HG03342 (cell line): ENCODE measurements around the gene SUMO2.
"Not testable (repeated sequence)": the region's sequence is repeated elsewhere in the genome, so short reads cannot be mapped to it uniquely, and the experiment has no call there.

Experiments used
- ATAC-seq: cut with Tn5 transposase; IDR thresholded peaks from one replicate; pipeline ENCODE4 v1.9.1; 2021; ENCODE audit warnings: mild to moderate bottlenecking, moderate library complexity; ENCODE audit not compliant: unreplicated experiment

SUMO2 gene

GRCh38 chr17:75182569-75183436, at the start of gene SUMO2:
TSS of gene SUMO2 (minus strand) at chr17:75182959. CDS start at chr17:75182834, 125 bp downstream.
- peak; percentile 76 for ATAC-seq

GRCh38 chr17:75231741-75232464, 49.1 kb upstream of the SUMO2 start:
- ATAC-seq = no peak

- no peak for ATAC-seq
These were observed 48.3 kb upstream of the SUMO2 start for GRCh38 chr17:75231071-75231470.

GRCh38 chr17:75228847-75229246, 46.1 kb upstream of the SUMO2 start:
- no peak for ATAC-seq

GRCh38 chr17:75228305-75228704, 45.5 kb upstream of the SUMO2 start:
- no peak for ATAC-seq

- ATAC-seq = no peak
These were observed 45.0 kb upstream of the SUMO2 start for GRCh38 chr17:75227729-75228128.

- no peak for ATAC-seq
These were observed 42.3 kb upstream of the SUMO2 start for GRCh38 chr17:75225016-75225415.

- ATAC-seq = no peak
These were observed 37.1 kb upstream of the SUMO2 start for GRCh38 chr17:75219815-75220214.

GRCh38 chr17:75218131-75218530, 35.4 kb upstream of the SUMO2 start:
- ATAC-seq = no peak

- ATAC-seq = no peak
These were observed 26.3 kb upstream of the SUMO2 start for GRCh38 chr17:75209061-75209460.

GRCh38 chr17:75208161-75208560, 25.4 kb upstream of the SUMO2 start:
- no peak for ATAC-seq

- ATAC-seq = no peak
These were observed 25.0 kb upstream of the SUMO2 start for GRCh38 chr17:75207760-75208159.

- ATAC-seq = not testable (repeated sequence)
These were observed 24.3 kb upstream of the SUMO2 start for GRCh38 chr17:75207050-75207407.

- ATAC-seq = no peak
These were observed 23.0 kb upstream of the SUMO2 start for GRCh38 chr17:75205793-75206163.

- ATAC-seq = peak; percentile 58
These were observed 22.5 kb upstream of the SUMO2 start, which contains the start of gene NUP85 for GRCh38 chr17:75205037-75205792. TSS of gene NUP85 (plus strand) at chr17:75205679. CDS start at chr17:75205762, 83 bp downstream.

- ATAC-seq = no peak
These were observed 17.3 kb upstream of the SUMO2 start for GRCh38 chr17:75199886-75200618.

GRCh38 chr17:75194879-75195278, 12.1 kb upstream of the SUMO2 start:
- ATAC-seq = no peak

GRCh38 chr17:75191584-75191983, 8.8 kb upstream of the SUMO2 start:
- ATAC-seq = no peak

GRCh38 chr17:75188614-75189013, 5.9 kb upstream of the SUMO2 start:
- ATAC-seq = no peak

- ATAC-seq = no peak
These were observed 1.5 kb upstream of the SUMO2 start for GRCh38 chr17:75183999-75184884.
